GM23248 (cell line): Measurements from ENCODE around the gene KCNQ5.

Experiments used
- EZH2 ChIP-seq: fragments of 200-600 bp; sonication (generic); IDR thresholded peaks from 2 replicates; pipeline ENCODE4 v1.6.1; 2018; ENCODE audit warnings: antibody characterized with exemption, mild to moderate bottlenecking; ENCODE audit not compliant: insufficient read depth, poor library complexity, severe bottlenecking
- EZH2phosphoT487 ChIP-seq: fragments of 200-600 bp; sonication (generic); IDR thresholded peaks from 2 replicates; pipeline ENCODE4 v1.6.1; 2018; ENCODE audit warnings: antibody characterized with exemption, moderate library complexity, mild to moderate bottlenecking, low read depth; ENCODE audit not compliant: insufficient read depth

DNA sequence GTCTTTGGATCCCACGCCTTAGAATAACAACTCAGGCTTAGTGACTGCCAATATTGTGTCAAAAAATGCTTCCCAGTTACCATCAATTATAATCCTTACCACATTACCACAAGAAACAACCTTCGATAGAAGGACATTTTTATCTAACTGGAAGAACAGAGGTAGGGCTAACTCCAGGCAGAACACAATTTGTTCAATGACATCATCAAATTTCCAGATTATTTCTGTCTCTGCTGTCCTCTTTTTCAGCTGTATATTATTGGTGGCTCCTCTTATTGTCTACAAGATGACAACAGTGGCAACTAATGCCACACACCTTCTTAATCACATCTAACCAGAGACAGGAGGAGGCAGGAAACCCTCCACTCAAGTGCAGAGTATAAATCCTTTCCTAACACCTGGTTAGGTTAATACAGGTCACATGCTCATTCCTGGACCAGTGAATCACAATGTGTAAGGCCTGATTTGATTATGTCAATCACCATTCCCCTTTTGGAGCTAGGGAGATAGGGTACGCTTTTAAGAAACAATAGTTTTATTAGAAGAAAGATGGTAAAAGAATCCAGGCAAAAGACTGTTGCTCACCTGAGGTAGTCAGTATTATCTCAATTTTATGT is 585.5 kb downstream of the KCNQ5 start:
- no peak for TF ChIP-seq EZH2phosphoT487
- TF ChIP-seq EZH2: no peak
